H1 (cell line): ENCODE measurements around the gene GMCL1. TPM values are rescaled to one million over a fixed set of nuclear protein-coding genes. Genes with fewer than 3 reads are reported as not detected.

Experiments
- CBX8 ChIP-seq: fragments of 300-800, 300-1000 bp; sonication (generic); IDR thresholded peaks from 2 replicates; pipeline ENCODE4 v1.7.1; 2016; ENCODE audit warnings: low read depth, low read length, borderline replicate concordance
- NANOG ChIP-seq: IDR thresholded peaks from 2 replicates; pipeline ENCODE4 v1.6.1; 2011; ENCODE audit warnings: low read length, low read depth, mild to moderate bottlenecking, inconsistent platforms; ENCODE audit not compliant: insufficient read depth, poor library complexity, severe bottlenecking
- polyA plus RNA-seq, 7 experiments: library from polyadenylated mRNA; depleted of rRNA in 3 of 7; stranded (reverse) in 5 of 7; unstranded in 2 of 7; fragments of >200 nt in 5 of 7; fragments of 200-250 nt in 2 of 7; gene quantifications; 1 replicate in 5 of 7; 2 replicates in 1 of 7; 4 replicates in 1 of 7; pipeline versions ENCODE4 v1.2.1 to v1.2.3, GENCODE V29; 2011 to 2013; ENCODE audit warnings: missing spikeins in 2 of 7, mixed read lengths in 2 of 7
- total RNA-seq: library from RNA; stranded (reverse); fragmentation: NEBNext Ultra II Directional; extraction: Animal tissue kit (Norgen Biotek cat#: 25700); gene quantifications from 2 replicates; pipeline ENCODE4 v1.2.1, GENCODE V29; 2021
- TF ChIP-seq, protein P1 (sequence below), 3 experiments: IDR thresholded peaks; 1 replicate in 2 of 3; 2 replicates in 1 of 3; pipeline versions ENCODE4 v1.5.1 to v1.6.1; 2011; ENCODE audit warnings: low read length in 3 of 3, mild to moderate bottlenecking in 3 of 3, inconsistent platforms in 2 of 3, low read depth in 1 of 3, moderate library complexity in 1 of 3; ENCODE audit not compliant: insufficient read depth in 1 of 3; ENCODE audit errors: control extremely low read depth in 1 of 3

The GMCL1 gene
- total and polyA plus RNA-seq, 2 of the 8 experiments (the other 6 are each of a cell fraction or from before 2014, with no cell fraction given) = 6.5 to 21.9 TPM

DNA sequence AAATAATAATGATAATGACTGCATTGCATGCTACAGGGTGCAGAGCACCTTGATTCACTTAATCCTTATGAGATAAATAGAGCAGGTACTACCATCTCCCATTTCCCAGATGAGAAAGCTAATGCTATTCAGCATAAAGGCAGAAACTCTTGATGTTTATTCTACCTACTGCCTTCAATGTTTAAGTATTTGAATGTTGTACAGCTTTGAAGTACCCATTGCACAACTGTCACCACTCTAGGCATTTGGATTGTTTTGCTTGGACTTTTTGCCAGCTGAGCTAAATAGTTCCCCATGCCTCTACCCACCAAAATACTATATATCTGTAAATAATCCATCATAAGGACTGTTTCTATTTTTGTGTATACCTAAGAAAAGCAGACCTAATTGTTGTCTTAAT, 77.8 kb downstream of the GMCL1 start (continued):
- TF ChIP-seq, protein P1, sequence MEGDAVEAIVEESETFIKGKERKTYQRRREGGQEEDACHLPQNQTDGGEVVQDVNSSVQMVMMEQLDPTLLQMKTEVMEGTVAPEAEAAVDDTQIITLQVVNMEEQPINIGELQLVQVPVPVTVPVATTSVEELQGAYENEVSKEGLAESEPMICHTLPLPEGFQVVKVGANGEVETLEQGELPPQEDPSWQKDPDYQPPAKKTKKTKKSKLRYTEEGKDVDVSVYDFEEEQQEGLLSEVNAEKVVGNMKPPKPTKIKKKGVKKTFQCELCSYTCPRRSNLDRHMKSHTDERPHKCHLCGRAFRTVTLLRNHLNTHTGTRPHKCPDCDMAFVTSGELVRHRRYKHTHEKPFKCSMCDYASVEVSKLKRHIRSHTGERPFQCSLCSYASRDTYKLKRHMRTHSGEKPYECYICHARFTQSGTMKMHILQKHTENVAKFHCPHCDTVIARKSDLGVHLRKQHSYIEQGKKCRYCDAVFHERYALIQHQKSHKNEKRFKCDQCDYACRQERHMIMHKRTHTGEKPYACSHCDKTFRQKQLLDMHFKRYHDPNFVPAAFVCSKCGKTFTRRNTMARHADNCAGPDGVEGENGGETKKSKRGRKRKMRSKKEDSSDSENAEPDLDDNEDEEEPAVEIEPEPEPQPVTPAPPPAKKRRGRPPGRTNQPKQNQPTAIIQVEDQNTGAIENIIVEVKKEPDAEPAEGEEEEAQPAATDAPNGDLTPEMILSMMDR (IDR thresholded peaks at IDR 0.05; ENCODE audit: control extremely low read depth in 1 of 3, insufficient read depth in 1 of 3, low read depth in 1 of 3, low read length in 3 of 3) = no peak
- TF ChIP-seq CBX8 (no peak), NANOG (no peak)
